PC-9 (cell line): Measurements from ENCODE around the gene BABAM1.

Experiments
- EZH2 ChIP-seq: fragments of 200-600 bp; sonication (generic); IDR thresholded peaks from 2 replicates; pipeline ENCODE4 v1.8.0; 2017; ENCODE audit warnings: antibody characterized with exemption, low read depth
- TF ChIP-seq, protein P1 (sequence below): fragments of 200-600 bp; sonication (generic); conservative IDR thresholded peaks from 2 replicates; pipeline ENCODE4 v1.6.1; 2017; ENCODE audit warnings: mixed run types, antibody characterized with exemption, mild to moderate bottlenecking, moderate library complexity

DNA sequence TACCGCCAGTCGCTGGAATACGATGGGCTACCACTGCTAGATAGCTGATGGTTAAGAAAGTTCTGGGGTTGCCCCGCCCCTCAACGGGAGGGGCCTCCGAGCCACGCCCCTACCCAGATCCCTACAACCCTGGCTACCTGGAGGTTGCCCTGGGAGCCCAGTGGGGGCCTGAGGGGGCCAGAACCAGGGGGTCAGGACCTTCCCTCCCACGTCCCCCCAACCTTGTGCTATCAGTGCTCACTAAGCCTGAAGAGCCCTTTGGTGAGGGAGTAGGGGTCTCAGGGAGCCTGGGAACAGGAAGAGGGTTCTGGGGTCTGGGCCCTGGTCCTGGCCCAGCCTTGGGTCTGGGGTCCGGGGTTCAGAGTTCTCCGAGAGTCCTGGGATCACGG lies 32.3 kb upstream of the BABAM1 start:
- TF ChIP-seq, protein P1, sequence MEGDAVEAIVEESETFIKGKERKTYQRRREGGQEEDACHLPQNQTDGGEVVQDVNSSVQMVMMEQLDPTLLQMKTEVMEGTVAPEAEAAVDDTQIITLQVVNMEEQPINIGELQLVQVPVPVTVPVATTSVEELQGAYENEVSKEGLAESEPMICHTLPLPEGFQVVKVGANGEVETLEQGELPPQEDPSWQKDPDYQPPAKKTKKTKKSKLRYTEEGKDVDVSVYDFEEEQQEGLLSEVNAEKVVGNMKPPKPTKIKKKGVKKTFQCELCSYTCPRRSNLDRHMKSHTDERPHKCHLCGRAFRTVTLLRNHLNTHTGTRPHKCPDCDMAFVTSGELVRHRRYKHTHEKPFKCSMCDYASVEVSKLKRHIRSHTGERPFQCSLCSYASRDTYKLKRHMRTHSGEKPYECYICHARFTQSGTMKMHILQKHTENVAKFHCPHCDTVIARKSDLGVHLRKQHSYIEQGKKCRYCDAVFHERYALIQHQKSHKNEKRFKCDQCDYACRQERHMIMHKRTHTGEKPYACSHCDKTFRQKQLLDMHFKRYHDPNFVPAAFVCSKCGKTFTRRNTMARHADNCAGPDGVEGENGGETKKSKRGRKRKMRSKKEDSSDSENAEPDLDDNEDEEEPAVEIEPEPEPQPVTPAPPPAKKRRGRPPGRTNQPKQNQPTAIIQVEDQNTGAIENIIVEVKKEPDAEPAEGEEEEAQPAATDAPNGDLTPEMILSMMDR, result no peak
- no peak for TF ChIP-seq EZH2
